ENCODE data around the gene PDAP1.

GRCh38 chr7:99392046-99392445, 16.4 kb downstream of the PDAP1 start:
- TF ChIP-seq POLR2A (IDR thresholded peaks at IDR 0.05): no peak
- TF ChIP-seq CTCF (IDR thresholded peaks at IDR 0.05): no peak

All from right lobe of liver (tissue), 4 donors.